Glomerular visceral epithelial cell (primary cell): Measurements from ENCODE around the gene SLC9A9.

Source experiments
- DNase-seq: peaks from one replicate; pipeline ENCODE4 v3.0.0-alpha.2; 2016; ENCODE audit errors: extremely low spot score

SLC9A9 gene

GRCh38 chr3:143326983-143327778 is 521.1 kb downstream of the SLC9A9 start:
- DNase-seq, result no peak

- no peak for DNase-seq
Observed at GRCh38 chr3:143321058-143321769, 527.1 kb downstream of the SLC9A9 start.

- DNase-seq, result no peak
Observed at GRCh38 chr3:143315766-143316165, 532.5 kb downstream of the SLC9A9 start.

DNA sequence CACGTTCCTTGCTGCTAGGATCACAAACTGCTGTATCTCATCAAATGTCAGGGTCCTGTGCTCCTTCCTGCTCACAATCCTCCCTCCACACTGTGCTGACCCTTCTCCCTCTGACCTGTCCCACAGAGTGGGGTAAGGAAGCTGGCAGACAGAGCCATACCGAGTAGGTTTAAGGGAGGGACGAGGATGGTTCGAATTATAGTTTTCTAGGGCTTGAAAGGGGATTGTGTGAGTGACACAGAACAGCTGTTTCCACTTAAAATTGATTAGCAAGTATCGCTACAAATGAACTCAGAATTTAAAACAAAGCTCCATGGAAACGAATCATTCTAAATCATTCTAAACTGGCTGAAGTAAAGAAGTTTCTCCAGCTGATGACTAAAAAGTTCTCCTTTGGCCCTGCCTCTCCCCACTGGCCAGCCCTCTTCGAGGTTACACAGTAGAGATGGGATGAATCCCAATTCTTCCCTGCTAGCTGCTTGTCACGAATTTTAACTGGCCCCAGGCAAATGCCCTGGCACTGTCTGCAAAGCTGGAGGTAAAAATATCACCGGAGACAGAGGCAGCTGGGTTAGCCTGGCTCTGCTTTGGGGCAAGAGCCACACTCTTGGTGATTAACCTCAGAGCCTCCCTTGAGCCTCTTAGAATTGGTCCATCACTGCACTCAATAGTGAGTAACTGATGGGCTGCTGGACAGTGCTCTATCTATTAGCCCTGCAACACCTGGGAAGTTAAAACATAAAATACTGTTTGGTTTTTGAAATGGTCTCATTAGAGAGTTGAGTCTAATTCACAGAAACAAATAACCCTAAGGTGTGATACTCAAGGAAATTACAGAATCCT is 533.8 kb downstream of the SLC9A9 start:
- DNase-seq, result no peak

DNA sequence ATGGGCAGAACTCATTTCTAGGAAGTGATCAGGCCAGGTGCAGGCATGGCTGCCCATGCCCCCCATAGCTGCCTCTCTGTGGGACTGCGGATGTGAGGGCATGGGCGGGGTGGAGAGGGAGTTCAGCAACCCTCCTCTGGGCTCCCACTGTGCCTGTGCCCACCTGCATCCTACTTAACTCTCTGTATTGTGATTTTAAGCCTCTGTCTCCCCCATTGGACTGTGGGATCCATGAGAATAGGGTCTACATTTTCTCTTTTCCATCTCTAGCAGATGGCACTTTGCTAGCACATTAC is 534.4 kb downstream of the SLC9A9 start:
- DNase-seq, result no peak

- DNase-seq, result no peak
Observed at GRCh38 chr3:143313025-143313892, 535.0 kb downstream of the SLC9A9 start.

- DNase-seq, result no peak
Observed at GRCh38 chr3:143311096-143311495, 537.2 kb downstream of the SLC9A9 start.

- no peak for DNase-seq
Observed at GRCh38 chr3:143309705-143310104, 538.6 kb downstream of the SLC9A9 start.

GRCh38 chr3:143307613-143308183 is 540.6 kb downstream of the SLC9A9 start:
- DNase-seq, result peak; percentile 88

DNA sequence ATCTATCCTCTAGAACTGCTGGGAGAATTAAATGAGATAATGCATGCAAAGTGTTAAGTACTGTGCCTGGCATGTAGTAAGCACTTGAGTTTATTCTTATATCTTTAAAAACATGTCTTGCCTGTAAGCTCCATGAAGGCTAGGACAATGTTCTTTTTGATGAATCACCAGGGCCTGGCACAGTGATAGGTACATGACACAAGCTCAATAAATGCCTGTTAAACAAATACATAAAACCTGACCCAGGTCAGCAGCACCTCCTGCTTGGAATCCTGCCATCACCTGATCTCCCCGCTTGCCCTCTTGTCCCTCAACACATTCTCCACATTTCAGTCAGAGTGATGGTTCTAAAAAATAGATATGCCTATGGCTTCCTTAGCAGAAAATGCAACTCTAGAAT is 541.9 kb downstream of the SLC9A9 start:
- DNase-seq, result no peak

- peak; percentile 50 for DNase-seq
Observed at GRCh38 chr3:143302638-143303171, 545.6 kb downstream of the SLC9A9 start.

GRCh38 chr3:143301031-143301901 is 547.0 kb downstream of the SLC9A9 start:
- no peak for DNase-seq

- no peak for DNase-seq
Observed at GRCh38 chr3:143298886-143299535, 549.3 kb downstream of the SLC9A9 start.

DNA sequence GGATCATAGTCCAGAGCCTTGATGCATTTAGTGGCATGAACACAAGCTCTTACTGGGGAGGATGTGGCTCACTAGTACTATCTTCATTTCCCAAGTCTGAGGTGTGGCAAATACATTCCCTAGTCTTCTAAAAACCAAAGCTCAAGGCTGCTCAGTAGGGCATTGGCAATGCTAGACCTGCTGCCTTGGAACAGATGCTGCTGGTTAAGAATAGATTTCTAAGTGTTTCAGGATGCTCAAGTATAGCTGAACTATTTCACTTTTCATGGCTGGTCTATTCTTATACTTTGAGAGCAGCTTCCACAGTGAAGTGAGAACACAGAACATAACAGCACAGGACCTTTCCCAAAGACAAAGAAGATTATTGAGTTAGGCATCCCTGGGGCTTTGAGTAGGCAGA is 549.9 kb downstream of the SLC9A9 start:
- DNase-seq, result no peak

GRCh38 chr3:143295201-143296080 is 552.8 kb downstream of the SLC9A9 start:
- no peak for DNase-seq

- no peak for DNase-seq
Observed at GRCh38 chr3:143294188-143294587, 554.1 kb downstream of the SLC9A9 start.

DNA sequence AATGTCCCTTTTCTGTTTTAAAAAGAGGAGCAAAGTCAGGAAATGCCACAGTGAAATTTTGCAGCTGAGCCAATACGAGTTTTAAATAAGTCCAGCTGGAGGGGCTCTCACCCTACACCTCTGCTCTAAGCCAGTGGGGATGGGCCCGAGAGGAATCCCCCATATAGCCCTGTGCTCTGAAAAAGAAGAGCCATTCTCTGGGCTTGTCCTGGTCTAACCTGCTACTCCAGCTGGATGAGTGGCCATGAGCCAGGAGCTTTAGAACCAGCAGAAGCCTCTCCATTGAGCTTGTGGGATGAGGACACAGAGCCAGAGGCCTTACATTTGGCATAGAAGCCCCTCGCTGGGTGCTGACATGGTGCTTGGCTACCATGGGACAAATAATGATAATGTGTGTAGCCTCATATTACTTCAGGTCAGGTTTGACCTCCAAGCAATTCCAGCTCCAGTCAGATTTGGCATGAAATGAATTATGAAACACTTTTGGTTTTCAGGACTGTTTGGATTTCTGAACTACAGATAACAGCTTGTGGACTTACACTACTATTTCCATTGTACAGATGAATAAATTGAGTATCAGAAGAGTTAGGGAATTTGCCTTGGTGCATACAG is 556.3 kb downstream of the SLC9A9 start:
- DNase-seq, result no peak

DNA sequence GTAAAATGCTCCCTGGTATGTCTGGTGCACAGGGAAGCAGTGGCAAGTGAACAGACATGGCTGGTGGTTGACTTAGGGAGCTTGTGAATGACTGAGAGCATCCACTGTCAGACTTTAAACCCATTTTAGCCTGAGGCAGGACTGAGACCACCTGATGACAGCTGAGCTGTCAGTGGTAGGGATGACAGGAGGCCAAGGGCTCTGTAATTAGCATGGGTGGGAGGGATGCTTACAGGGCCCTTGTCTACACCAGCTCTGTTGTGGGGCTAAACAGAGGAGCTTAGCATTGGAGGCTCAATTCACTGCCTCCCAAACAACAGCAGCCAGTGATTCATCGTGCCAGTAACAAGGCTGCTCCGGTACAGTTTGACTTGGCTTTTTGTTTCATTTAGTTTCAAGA is 559.3 kb downstream of the SLC9A9 start:
- no peak for DNase-seq
